Hepatocyte (in vitro differentiated cells): ENCODE measurements around the gene RPP25L. TPM values are rescaled to one million over a fixed set of nuclear protein-coding genes. Genes with fewer than 3 reads are reported as not detected.

Experiments
- DNase-seq: peaks from one replicate; pipeline ENCODE4 v3.0.0-alpha.2; 2016; ENCODE audit warnings: low spot score
- H2AFZ ChIP-seq: fragments of 200-600 bp; sonication (generic); 2 replicates; pipeline ENCODE4 v1.6.0; 2016; ENCODE audit warnings: antibody characterized with exemption, mild to moderate bottlenecking
- H3K27ac ChIP-seq: fragments of 200-600 bp; sonication (generic); 2 replicates; pipeline ENCODE4 v1.5.1; 2016; ENCODE audit warnings: mild to moderate bottlenecking
- H3K27me3 ChIP-seq: fragments of 200-600 bp; sonication (generic); 2 replicates; pipeline ENCODE4 v1.6.1; 2016
- H3K36me3 ChIP-seq: fragments of 200-600 bp; sonication (generic); replicated peaks from 2 replicates; pipeline ENCODE4 v1.5.1; 2016; ENCODE audit warnings: low read depth; ENCODE audit not compliant: insufficient read depth
- H3K4me1 ChIP-seq: fragments of 200-600 bp; sonication (generic); 2 replicates; pipeline ENCODE4 v1.5.1; 2016; ENCODE audit warnings: mild to moderate bottlenecking, moderate library complexity; ENCODE audit not compliant: insufficient read depth
- H3K4me2 ChIP-seq: fragments of 200-600 bp; sonication (generic); 2 replicates; pipeline ENCODE4 v1.6.0; 2016
- H3K4me3 ChIP-seq: fragments of 200-600 bp; sonication (generic); 2 replicates; pipeline ENCODE4 v1.5.1; 2016; ENCODE audit warnings: mild to moderate bottlenecking
- H3K79me2 ChIP-seq: fragments of 200-600 bp; sonication (generic); 2 replicates; pipeline ENCODE4 v1.6.0; 2017; ENCODE audit warnings: mild to moderate bottlenecking
- H3K9me2 ChIP-seq: fragments of 200-600 bp; sonication (generic); replicated peaks from 2 replicates; pipeline ENCODE4 v1.6.0; 2017; ENCODE audit warnings: mild to moderate bottlenecking; ENCODE audit not compliant: insufficient read depth
- H3K9me3 ChIP-seq: fragments of 200-600 bp; sonication (generic); 2 replicates; pipeline ENCODE4 v1.5.1; 2016; ENCODE audit warnings: low read depth, mild to moderate bottlenecking
- H4K20me1 ChIP-seq: fragments of 200-600 bp; sonication (generic); 2 replicates; pipeline ENCODE4 v1.6.0; 2016; ENCODE audit warnings: mild to moderate bottlenecking; ENCODE audit not compliant: insufficient read depth, poor library complexity, severe bottlenecking
- CTCF ChIP-seq: fragments of 200-600 bp; sonication (generic); IDR thresholded peaks from 2 replicates; pipeline ENCODE4 v1.5.1; 2016; ENCODE audit warnings: antibody characterized with exemption, mild to moderate bottlenecking; ENCODE audit not compliant: poor library complexity
- EZH2 ChIP-seq: fragments of 200-600 bp; sonication (generic); IDR thresholded peaks from 2 replicates; pipeline ENCODE4 v1.6.1; 2016; ENCODE audit warnings: antibody characterized with exemption, mild to moderate bottlenecking, borderline replicate concordance
- EZH2phosphoT487 ChIP-seq: fragments of 200-600 bp; sonication (generic); IDR thresholded peaks from one replicate; pipeline ENCODE4 v1.6.1; 2018; ENCODE audit warnings: antibody characterized with exemption, mild to moderate bottlenecking, low read depth, moderate library complexity; ENCODE audit not compliant: unreplicated experiment, severe bottlenecking
- WGBS: methylation state at CpG from one replicate; pipeline ENCODE4 v1.1.6; 2016; ENCODE audit warnings: low lambda C conversion rate; ENCODE audit errors: missing lambda C conversion rate; 5-methylcytosine and 5-hydroxymethylcytosine counted together
- polyA plus RNA-seq: library from polyadenylated mRNA; unstranded; fragments of >200 nt; fragmentation: Nextera tagmentation; extraction: Ambion mirVana; gene quantifications from 2 replicates; pipeline ENCODE4 v1.2.1, GENCODE V29; 2016
- total RNA-seq: library from RNA; depleted of rRNA; stranded (reverse); fragments of >200 nt; gene quantifications from 2 replicates; pipeline ENCODE4 v1.2.3, GENCODE V29; 2014

RPP25L gene
- total and polyA plus RNA-seq, 2 experiments from 2014 or later: 30.0 to 35.7 TPM

DNA sequence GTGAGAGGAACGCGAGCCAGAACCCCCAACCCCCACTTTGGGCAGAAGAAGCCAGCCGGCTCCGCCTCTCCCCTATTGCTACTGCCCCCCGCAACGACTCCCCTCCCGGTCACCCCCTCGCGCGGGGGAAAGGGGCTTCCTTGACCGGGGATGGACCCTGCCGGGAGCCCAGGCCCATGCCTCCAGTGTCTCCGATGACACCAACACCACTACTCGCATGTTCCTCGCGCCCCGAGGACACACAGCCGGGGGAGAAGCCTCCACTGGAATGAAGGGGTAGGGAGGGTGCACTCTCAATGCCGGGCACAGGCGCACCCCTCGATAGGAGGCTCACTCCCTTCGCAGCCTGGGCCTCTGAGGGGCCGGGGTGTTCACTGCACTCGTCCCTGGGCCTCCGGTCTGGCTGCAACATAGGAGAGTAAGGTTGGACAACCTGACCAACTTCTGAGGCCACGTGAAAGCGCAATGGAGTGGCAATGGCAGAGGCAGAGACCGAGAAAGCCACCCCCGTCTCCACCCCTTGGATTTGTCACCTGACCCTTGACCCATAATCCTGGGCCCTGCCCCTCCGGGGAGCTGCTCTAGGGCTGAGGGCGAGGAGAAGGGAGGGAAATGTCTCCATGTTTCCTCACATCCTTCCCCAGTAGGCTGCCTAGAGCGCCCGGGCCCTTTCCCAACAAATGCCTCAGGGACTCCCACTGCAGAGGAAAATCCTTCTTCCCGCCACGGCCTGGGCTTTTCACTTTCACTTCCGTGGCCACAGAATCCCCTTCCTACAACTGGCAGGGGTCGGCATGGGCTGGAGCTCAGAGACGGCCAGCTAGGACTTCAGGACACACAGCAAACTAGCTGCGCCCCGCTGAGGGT is 21.3 kb downstream of the RPP25L start:
- 13% methylated on average over 40 of the region's 40 CpGs for WGBS
- Histone ChIP-seq H3K9me2 (no peaks in the 10 kb centered on the region), H4K20me1 (no peaks in the 10 kb centered on the region), H3K36me3 (no peaks in the 10 kb centered on the region), H3K27ac (no peak overlapping the region), H3K4me3 (peak overlapping the region; percentile 49), H3K9me3 (no peaks in the 10 kb centered on the region), H3K27me3 (peaks cover 87% of the 10 kb centered on the region), H3K4me1 (peaks cover 40% of the 10 kb centered on the region), H3K79me2 (no peaks in the 10 kb centered on the region), H2AFZ (peak overlapping the region; percentile 35), H3K4me2 (peak overlapping the region; percentile 93)
- no peak for DNase-seq
- TF ChIP-seq CTCF (no peak), EZH2phosphoT487 (no peak), EZH2 (no peak)

DNA sequence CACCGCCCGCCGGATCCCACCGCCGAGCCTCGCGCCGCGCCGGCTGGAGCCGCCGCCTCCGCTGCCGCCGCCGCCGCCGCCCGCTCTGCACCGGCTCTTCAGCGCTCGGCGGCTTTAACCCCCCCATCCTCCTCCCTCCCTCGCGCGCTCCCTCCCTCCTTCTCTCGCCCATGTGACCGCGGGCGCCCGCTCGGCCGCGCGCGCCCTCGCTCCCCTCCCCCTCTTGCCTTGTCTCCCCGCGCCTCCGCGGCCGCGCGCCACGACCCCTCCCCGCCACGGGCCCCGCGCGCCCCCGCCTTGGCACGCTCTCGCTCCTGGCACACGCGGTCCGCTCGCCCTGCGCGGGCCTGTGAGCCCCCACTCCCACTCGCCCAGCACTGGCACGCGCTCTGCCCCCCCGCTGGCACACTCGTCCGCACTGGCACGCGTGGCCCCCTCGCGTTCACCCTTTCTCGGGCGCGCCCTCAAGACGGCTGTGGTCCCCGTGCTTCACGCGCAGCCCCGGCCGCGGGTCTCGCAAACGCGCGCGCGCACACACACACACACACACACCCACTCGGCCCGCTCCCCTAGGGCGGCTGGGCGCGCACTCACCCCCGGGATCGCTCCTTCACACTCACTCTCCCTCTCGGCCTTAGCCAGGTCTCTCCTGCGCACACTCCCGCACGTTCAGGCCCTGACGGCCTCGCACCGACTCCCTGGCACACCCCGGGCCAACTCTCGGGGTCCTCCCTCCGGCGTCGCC is 22.1 kb downstream of the RPP25L start, which contains the start of gene CNTFR:
Gene CNTFR (minus strand): TSS at position 89 of the 745 bp plus-strand sequence. CDS start 20,743 bp downstream, outside the sequence.
- TF ChIP-seq EZH2 (peak; percentile 7), EZH2phosphoT487 (no peak)
- Histone ChIP-seq H4K20me1 (no peaks in the 10 kb centered on the region), H3K9me3 (no peaks in the 10 kb centered on the region), H3K9me2 (no peaks in the 10 kb centered on the region), H3K4me1 (peaks cover 40% of the 10 kb centered on the region), H3K36me3 (no peaks in the 10 kb centered on the region), H3K4me3 (peak within 1 kb of the TSS; percentile 49), H2AFZ (peak within 1 kb of the TSS; percentile 35), H3K27me3 (peaks cover 93% of the 10 kb centered on the region), H3K27ac (no peak within 1 kb of the TSS), H3K79me2 (no peaks in the 10 kb centered on the region), H3K4me2 (peak within 1 kb of the TSS; percentile 93)
- 3% methylated on average over 52 of the region's 104 CpGs for WGBS
- peak; percentile 69 for DNase-seq

DNA sequence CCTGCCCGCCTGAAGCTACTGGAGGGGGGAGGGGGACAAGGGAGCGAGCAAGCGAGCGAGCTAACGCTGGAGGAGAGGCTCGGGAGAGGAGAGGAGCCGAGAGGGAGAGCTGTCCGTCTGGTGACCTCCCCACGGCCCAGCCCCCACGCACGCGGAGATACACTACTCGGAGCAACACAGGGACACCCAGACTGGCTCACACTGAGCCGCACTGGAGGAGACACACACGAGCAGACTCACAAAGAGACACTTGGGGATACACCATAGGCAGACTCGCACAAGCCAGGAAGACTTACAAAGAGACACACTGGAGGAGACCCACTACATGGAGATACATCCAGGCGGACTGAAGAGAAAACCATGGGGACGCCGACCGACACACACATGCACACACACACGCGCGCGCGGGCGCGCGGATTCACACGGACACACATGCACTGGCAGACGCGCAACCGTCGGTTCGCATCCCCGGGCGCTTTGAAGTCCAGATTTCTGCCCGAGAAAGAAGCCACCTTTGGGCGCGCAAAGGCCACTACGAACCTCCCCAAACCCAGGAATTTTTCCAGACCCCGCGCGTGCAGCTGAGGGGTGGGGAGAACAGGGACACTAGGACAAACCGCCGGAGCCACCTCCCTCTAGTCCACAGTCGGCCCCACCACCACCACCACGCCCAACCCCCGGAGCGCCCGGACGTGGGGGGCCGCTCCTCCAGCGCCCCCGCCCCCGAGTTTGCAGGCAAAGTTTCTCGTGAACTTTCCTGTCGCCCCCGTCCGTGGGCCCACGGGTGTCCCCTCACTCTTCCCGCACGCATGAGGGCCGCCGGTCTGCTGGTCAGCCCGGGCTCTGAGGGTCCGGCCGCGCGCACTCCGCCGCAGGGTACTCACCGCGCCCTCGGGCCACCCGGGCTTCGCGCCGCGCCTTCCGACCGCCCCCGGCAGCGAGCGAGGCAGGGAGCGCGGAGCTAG is 22.9 kb downstream of the RPP25L start:
- peaks cover 93% of the 10 kb centered on the region for H3K27me3 ChIP-seq
- no peaks in the 10 kb centered on the region for H3K9me2 ChIP-seq
- WGBS: 2% methylated on average over 73 of the region's 86 CpGs
- H3K27ac ChIP-seq: no peak overlapping the region
- TF ChIP-seq CTCF: no peak
- no peak for TF ChIP-seq EZH2phosphoT487
- TF ChIP-seq EZH2: no peak
- peak overlapping the region; percentile 42 for H3K4me3 ChIP-seq
- H4K20me1 ChIP-seq: no peaks in the 10 kb centered on the region
- no peaks in the 10 kb centered on the region for H3K9me3 ChIP-seq
- H3K36me3 ChIP-seq: no peaks in the 10 kb centered on the region
- DNase-seq: no peak
- no peak overlapping the region for H2AFZ ChIP-seq
- peak overlapping the region; percentile 93 for H3K4me2 ChIP-seq
- H3K4me1 ChIP-seq: peaks cover 40% of the 10 kb centered on the region
- no peaks in the 10 kb centered on the region for H3K79me2 ChIP-seq
